ENCODE data around the gene FN1.

DNA sequence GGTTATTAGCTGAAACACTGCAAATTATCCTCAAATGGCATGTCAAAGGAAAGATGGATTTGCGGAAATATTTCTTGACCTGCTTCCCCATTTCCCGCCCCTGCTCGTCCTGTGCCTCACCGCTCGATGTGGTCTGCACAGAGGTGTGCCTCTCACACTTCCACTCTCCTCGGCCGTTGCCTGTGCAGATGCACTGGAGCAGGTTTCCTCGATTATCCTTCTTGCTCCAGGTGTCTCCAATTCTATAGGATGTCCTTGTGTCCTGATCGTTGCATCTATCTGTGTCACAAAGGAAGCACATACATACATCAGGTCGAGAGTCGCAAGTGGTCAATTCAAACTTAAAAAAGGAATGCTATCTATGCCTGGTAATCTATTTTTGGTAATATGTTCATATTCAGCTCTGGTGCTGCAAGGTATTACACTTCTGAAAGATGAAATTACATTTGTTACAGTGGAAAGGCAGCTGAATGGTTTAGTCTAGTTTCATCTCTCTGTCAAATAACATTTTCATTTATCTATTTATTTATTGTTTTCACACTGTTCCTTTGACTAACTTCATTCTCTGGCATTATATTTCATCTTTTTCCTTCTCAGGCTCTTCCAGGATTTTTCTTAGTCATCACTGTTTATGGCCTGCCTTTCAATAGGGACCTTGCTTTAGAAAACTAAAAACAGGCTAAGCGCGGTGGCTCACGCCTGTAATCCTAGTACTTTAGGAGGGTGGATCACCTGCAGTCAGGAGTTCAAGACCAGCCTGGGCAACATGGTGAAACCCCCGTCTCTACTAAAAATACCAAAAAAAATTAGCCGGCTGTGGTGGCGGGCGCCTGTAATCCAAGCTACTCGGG, 7.6 kb downstream of the FN1 start:
- TF ChIP-seq, protein P1, sequence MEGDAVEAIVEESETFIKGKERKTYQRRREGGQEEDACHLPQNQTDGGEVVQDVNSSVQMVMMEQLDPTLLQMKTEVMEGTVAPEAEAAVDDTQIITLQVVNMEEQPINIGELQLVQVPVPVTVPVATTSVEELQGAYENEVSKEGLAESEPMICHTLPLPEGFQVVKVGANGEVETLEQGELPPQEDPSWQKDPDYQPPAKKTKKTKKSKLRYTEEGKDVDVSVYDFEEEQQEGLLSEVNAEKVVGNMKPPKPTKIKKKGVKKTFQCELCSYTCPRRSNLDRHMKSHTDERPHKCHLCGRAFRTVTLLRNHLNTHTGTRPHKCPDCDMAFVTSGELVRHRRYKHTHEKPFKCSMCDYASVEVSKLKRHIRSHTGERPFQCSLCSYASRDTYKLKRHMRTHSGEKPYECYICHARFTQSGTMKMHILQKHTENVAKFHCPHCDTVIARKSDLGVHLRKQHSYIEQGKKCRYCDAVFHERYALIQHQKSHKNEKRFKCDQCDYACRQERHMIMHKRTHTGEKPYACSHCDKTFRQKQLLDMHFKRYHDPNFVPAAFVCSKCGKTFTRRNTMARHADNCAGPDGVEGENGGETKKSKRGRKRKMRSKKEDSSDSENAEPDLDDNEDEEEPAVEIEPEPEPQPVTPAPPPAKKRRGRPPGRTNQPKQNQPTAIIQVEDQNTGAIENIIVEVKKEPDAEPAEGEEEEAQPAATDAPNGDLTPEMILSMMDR (IDR thresholded peaks at IDR 0.05): no peak
- TF ChIP-seq POLR2A (IDR thresholded peaks at IDR 0.05): no peak
